GM12892 (cell line): ENCODE data around the gene FIGNL2.

ENCODE experiments used
- POLR2A ChIP-seq: IDR thresholded peaks from 2 replicates; pipeline ENCODE4 v1.6.1; 2011; ENCODE audit warnings: low read depth, low read length, control low read depth
- POLR2AphosphoS5 ChIP-seq: IDR thresholded peaks from 2 replicates; pipeline ENCODE4 v1.6.1; 2011; ENCODE audit warnings: low read depth, low read length, control low read depth
- TAF1 ChIP-seq: IDR thresholded peaks from 2 replicates; pipeline ENCODE4 v1.6.1; 2011; ENCODE audit warnings: low read depth, mild to moderate bottlenecking, control low read depth, low read length, borderline replicate concordance

GRCh38 chr12:51867796-51868428 is 19.4 kb upstream of the FIGNL2 start:
- TF ChIP-seq TAF1: no peak
- no peak for TF ChIP-seq POLR2A
- no peak for TF ChIP-seq POLR2AphosphoS5
